Activated CD4-positive, alpha-beta T cell treated with anti-CD3 and anti-CD28 coated beads for 36 hours (primary cell): ENCODE results near the gene OR4N2. TPM values are rescaled to one million over a fixed set of nuclear protein-coding genes. Genes with fewer than 3 reads are reported as not detected.
"Not testable (repeated sequence)": the region's sequence is repeated elsewhere in the genome, so short reads cannot be mapped to it uniquely, and the experiment has no call there.

Source experiments
- ATAC-seq: fragments of 200-7000 bp; cut with Tn5 transposase; one replicate; pipeline ENCODE4 v1.10.0; 2021; ENCODE audit warnings: mild to moderate bottlenecking, moderate library complexity
- CTCF ChIA-PET: fragments of 350-600 bp; sonication (Branson Sonifier 250); formaldehyde crosslinking; loops from one replicate; lab custom pipeline; 2021; ENCODE audit warnings: antibody characterized with exemption; lab: Charles Lee
- POLR2A ChIA-PET: fragments of 350-600 bp; sonication (Branson Sonifier 250); formaldehyde crosslinking; loops from one replicate; lab custom pipeline; 2021; ENCODE audit warnings: antibody characterized with exemption, inconsistent platforms; lab: Charles Lee
- DNase-seq: peaks from one replicate; pipeline ENCODE4 v3.0.0-alpha.2; 2020
- H3K27ac Mint-ChIP-seq: one replicate; pipeline ENCODE4 v1.8.0; 2021; ENCODE audit warnings: mixed read lengths
- H3K27me3 Mint-ChIP-seq: one replicate; pipeline ENCODE4 v1.8.0; 2021; ENCODE audit warnings: mixed read lengths
- H3K36me3 Mint-ChIP-seq: one replicate; pipeline ENCODE4 v1.8.0; 2021; ENCODE audit warnings: low read depth, mixed read lengths
- H3K4me1 Mint-ChIP-seq: one replicate; pipeline ENCODE4 v1.8.0; 2021; ENCODE audit warnings: mixed read lengths
- H3K4me3 Mint-ChIP-seq: one replicate; pipeline ENCODE4 v1.8.0; 2021; ENCODE audit warnings: mild to moderate bottlenecking, moderate library complexity, mixed read lengths
- H3K9me3 Mint-ChIP-seq: one replicate; pipeline ENCODE4 v1.8.0; 2021; ENCODE audit warnings: low read depth, mixed read lengths
- intact Hi-C, 2 experiments: fragments of 100-400 bp; cut with DNase I in 1 of 2; cut with micrococcal nuclease in 1 of 2; formaldehyde crosslinking; loops; one replicate each; pipeline versions ENCODE4 v1.14.2 to v1.15.1; 2022 to 2024; cut with DNase I, micrococcal nuclease
- total RNA-seq, 2 experiments: library from RNA; stranded (reverse); gene quantifications; one replicate each; pipeline ENCODE4 v1.2.3, GENCODE V29; 2021

Gene OR4N2
- total RNA-seq, 2 experiments from 2014 or later = not detected

GRCh38 chr14:19851365-19851764 is 47.8 kb downstream of the OR4N2 start:
- Mint-ChIP-seq H3K36me3 (no peaks in the 10 kb centered on the region), H3K27ac (no peak overlapping the region), H3K4me1 (no peaks in the 10 kb centered on the region), H3K27me3 (peaks cover 6% of the 10 kb centered on the region), H3K4me3 (no peak overlapping the region), H3K9me3 (no peaks in the 10 kb centered on the region)
- DNase-seq (no peak), ATAC-seq (no peak)
- intact Hi-C loops = no loop called here
- ChIA-PET POLR2A (no interaction called here), CTCF (no interaction called here)

DNA sequence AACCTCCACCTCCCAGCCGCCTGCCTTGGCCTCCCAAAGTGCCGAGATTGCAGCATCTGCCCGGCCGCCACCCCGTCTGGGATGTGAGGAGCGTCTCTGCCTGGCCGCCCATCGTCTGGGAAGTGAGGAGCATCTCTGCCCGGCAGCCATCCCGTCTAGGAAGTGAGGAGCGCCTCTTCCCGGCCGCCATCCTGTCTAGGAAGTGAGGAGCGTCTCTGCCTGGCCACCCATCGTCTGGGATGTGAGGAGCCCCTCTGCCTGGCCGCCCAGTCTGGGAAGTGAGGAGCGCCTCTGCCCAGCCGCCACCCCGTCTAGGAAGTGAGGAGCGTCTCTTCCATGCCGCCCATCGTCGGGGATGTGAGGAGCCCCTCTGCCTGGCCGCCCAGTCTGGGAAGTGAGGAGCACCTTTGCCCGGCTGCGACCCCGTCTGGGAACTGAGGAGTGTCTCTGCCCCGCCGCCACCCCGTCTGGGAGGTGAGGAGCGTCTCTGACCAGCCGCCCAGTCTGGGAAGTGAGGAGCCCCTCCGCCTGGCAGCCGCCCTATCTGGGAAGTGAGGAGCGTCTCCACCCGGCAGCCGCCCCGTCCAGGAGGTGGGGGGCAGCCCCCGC is 62.6 kb downstream of the OR4N2 start:
- H3K4me1 Mint-ChIP-seq, H3K9me3 Mint-ChIP-seq, H3K27me3 Mint-ChIP-seq, DNase-seq, H3K36me3 Mint-ChIP-seq, POLR2A ChIA-PET, intact Hi-C loops, H3K27ac Mint-ChIP-seq, ATAC-seq, CTCF ChIA-PET, H3K4me3 Mint-ChIP-seq: not testable (repeated sequence)

DNA sequence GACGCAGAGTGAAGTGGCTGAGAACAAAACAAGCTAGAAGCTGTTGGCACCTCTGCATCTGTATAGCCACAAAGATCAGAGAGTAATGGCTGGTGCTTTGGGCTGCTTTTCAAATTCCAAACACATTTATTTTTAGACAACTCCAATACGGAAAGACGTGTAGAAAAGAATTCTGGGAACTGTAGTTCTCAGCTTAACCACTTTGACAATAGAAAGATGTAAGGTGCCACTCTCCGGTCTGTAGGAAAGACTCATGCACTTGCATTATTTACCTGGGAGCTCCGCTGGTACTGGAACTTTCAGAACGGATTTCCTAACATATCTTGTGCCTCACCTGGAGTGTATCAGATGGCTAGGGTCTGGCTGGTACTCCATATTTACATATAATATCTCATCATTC is 69.6 kb downstream of the OR4N2 start:
- ChIA-PET POLR2A (no interaction called here), CTCF (no interaction called here)
- DNase-seq = no peak
- no peaks in the 10 kb centered on the region for H3K9me3 Mint-ChIP-seq
- intact Hi-C loops = no loop called here
- no peak overlapping the region for H3K4me3 Mint-ChIP-seq
- no peaks in the 10 kb centered on the region for H3K36me3 Mint-ChIP-seq
- H3K27ac Mint-ChIP-seq = no peak overlapping the region
- H3K27me3 Mint-ChIP-seq = peaks cover 2% of the 10 kb centered on the region
- no peak for ATAC-seq
- H3K4me1 Mint-ChIP-seq = no peaks in the 10 kb centered on the region

GRCh38 chr14:19874842-19875241 is 71.3 kb downstream of the OR4N2 start, which contains the start of gene OR4K2:
Gene OR4K2, plus strand, starts transcription at chr14:19875142. Its CDS starts 1,126 bp downstream, at chr14:19876268.
- no peaks in the 10 kb centered on the region for H3K9me3 Mint-ChIP-seq

GRCh38 chr14:19878029-19878642 is 74.6 kb downstream of the OR4N2 start:
- ChIA-PET POLR2A (no interaction called here), CTCF (interaction anchor here (0.6 to 0.9 kb wide), 2 partner anchors 10 to 287 kb away, joined by 3 to 5 read pairs; no protein-coding TSS in a partner anchor)
- Mint-ChIP-seq H3K9me3 (no peaks in the 10 kb centered on the region), H3K4me1 (no peaks in the 10 kb centered on the region), H3K4me3 (no peak overlapping the region), H3K27me3 (peaks cover 2% of the 10 kb centered on the region), H3K27ac (no peak overlapping the region), H3K36me3 (no peaks in the 10 kb centered on the region)
- ATAC-seq (no peak), DNase-seq (no peak)
- intact Hi-C loops = no loop called here

More at GRCh38 chr14:19874842-19875241, 71.3 kb downstream of the OR4N2 start, which contains the start of gene OR4K2:
- POLR2A ChIA-PET = no interaction called here
- H3K27ac Mint-ChIP-seq = no peak within 1 kb of the TSS
- DNase-seq (no peak), ATAC-seq (no peak)
- intact Hi-C loops = no loop called here
- CTCF ChIA-PET = no interaction called here
- H3K4me1 Mint-ChIP-seq = no peaks in the 10 kb centered on the region
- H3K4me3 Mint-ChIP-seq = no peak within 1 kb of the TSS
- peaks cover 2% of the 10 kb centered on the region for H3K27me3 Mint-ChIP-seq
- no peaks in the 10 kb centered on the region for H3K36me3 Mint-ChIP-seq

Other genes starting within 250 kb of the OR4N2 start
- not detected for gene OR11H2, start 89.9 kb upstream of the OR4N2 start, total RNA-seq
- gene OR4Q3, start 60.2 kb upstream of the OR4N2 start, total RNA-seq = not detected
- gene OR4M1, start 30.3 kb upstream of the OR4N2 start, total RNA-seq = not detected
- not detected for gene OR4K2, start 71.4 kb downstream of the OR4N2 start, total RNA-seq
- not detected for gene OR4K5, start 116.8 kb downstream of the OR4N2 start, total RNA-seq
- not detected for gene OR4K1, start 127.1 kb downstream of the OR4N2 start, total RNA-seq
- not detected for gene OR4K15, start 171.8 kb downstream of the OR4N2 start, total RNA-seq
- not detected for gene OR4Q2, start 198.4 kb downstream of the OR4N2 start, total RNA-seq
- gene OR4K14, start 215.5 kb downstream of the OR4N2 start, total RNA-seq = not detected
- not detected for gene OR4K13, start 232.3 kb downstream of the OR4N2 start, total RNA-seq